ENCODE measurements around the gene PDXDC1.
"Not testable (repeated sequence)": the region's sequence is repeated elsewhere in the genome, so short reads cannot be mapped to it uniquely, and the experiment has no call there.

DNA sequence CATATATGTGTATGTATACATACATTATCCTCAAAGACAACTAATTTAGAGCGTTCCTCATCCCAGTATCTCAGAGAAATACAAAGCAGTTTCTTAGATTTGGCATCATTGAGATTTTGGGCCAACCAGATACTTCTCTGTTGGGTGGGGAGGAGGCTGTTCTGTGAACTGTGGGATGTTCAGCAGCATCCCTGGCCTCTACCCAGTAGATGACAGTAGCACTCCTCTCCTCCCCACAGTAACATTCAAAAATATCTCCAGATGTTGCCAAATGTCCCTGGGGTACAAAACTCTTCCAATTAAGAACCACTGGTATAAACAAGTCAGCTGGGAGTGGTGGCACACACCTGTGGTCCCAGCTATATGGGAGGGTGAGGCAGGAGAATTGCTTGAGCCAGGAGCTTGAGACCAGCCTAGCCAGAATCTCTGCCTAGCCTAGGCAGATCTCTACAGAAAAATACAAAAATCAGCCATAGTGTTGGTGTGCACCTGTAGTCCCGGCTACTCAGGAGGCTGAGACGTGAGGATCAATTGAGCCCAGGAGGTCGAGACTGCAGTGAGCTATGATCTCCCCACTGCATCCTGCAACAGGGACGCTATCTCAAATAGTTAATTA, 125.7 kb downstream of the PDXDC1 start:
- TF ChIP-seq, protein P1, sequence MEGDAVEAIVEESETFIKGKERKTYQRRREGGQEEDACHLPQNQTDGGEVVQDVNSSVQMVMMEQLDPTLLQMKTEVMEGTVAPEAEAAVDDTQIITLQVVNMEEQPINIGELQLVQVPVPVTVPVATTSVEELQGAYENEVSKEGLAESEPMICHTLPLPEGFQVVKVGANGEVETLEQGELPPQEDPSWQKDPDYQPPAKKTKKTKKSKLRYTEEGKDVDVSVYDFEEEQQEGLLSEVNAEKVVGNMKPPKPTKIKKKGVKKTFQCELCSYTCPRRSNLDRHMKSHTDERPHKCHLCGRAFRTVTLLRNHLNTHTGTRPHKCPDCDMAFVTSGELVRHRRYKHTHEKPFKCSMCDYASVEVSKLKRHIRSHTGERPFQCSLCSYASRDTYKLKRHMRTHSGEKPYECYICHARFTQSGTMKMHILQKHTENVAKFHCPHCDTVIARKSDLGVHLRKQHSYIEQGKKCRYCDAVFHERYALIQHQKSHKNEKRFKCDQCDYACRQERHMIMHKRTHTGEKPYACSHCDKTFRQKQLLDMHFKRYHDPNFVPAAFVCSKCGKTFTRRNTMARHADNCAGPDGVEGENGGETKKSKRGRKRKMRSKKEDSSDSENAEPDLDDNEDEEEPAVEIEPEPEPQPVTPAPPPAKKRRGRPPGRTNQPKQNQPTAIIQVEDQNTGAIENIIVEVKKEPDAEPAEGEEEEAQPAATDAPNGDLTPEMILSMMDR (IDR thresholded peaks at IDR 0.05) = not testable (repeated sequence)
- not testable (repeated sequence) for TF ChIP-seq POLR2A, POLR2AphosphoS5 (IDR thresholded peaks at IDR 0.05)
